COR-L47 (cell line): ENCODE data around the gene TPST1.
"Not testable (repeated sequence)": the region's sequence is repeated elsewhere in the genome, so short reads cannot be mapped to it uniquely, and the experiment has no call there.

Source experiments
- DNase-seq: peaks from one replicate; lab custom pipeline; 2025; lab: John Stamatoyannopoulos, UW

TPST1 gene

GRCh38 chr7:66188645-66189044 is 16.5 kb upstream of the TPST1 start:
- DNase-seq = no peak

GRCh38 chr7:66189695-66190503 is 15.2 kb upstream of the TPST1 start:
- no peak for DNase-seq

- DNase-seq = no peak
Measured at GRCh38 chr7:66190504-66190857, 14.7 kb upstream of the TPST1 start.

- no peak for DNase-seq
Measured at GRCh38 chr7:66193146-66193725, 11.9 kb upstream of the TPST1 start.

- DNase-seq = no peak
Measured at GRCh38 chr7:66198469-66198868, 6.7 kb upstream of the TPST1 start.

GRCh38 chr7:66198956-66199355 is 6.2 kb upstream of the TPST1 start:
- DNase-seq = no peak

GRCh38 chr7:66202441-66202840 is 2.7 kb upstream of the TPST1 start:
- DNase-seq = no peak

- DNase-seq = no peak
Measured at GRCh38 chr7:66205741-66206090, 582 bp downstream of the TPST1 start.

GRCh38 chr7:66206119-66206933 is 1.2 kb downstream of the TPST1 start:
- DNase-seq = no peak

- DNase-seq = no peak
Measured at GRCh38 chr7:66206934-66207240, 1.8 kb downstream of the TPST1 start.

GRCh38 chr7:66207540-66207939 is 2.4 kb downstream of the TPST1 start:
- no peak for DNase-seq

GRCh38 chr7:66211429-66211828 is 6.3 kb downstream of the TPST1 start:
- DNase-seq = no peak

- DNase-seq = no peak
Measured at GRCh38 chr7:66213637-66214036, 8.5 kb downstream of the TPST1 start.

GRCh38 chr7:66216687-66217086 is 11.6 kb downstream of the TPST1 start:
- DNase-seq = no peak

GRCh38 chr7:66219805-66220204 is 14.7 kb downstream of the TPST1 start:
- no peak for DNase-seq

GRCh38 chr7:66221442-66221841 is 16.3 kb downstream of the TPST1 start:
- no peak for DNase-seq

- no peak for DNase-seq
Measured at GRCh38 chr7:66227808-66228207, 22.7 kb downstream of the TPST1 start.

- not testable (repeated sequence) for DNase-seq
Measured at GRCh38 chr7:66231326-66232216, 26.4 kb downstream of the TPST1 start.

- no peak for DNase-seq
Measured at GRCh38 chr7:66233638-66234037, 28.5 kb downstream of the TPST1 start.

GRCh38 chr7:66236713-66237303 is 31.7 kb downstream of the TPST1 start:
- no peak for DNase-seq

GRCh38 chr7:66237906-66238772 is 33.0 kb downstream of the TPST1 start:
- no peak for DNase-seq
